GM06990 (cell line): ENCODE results near the gene DLX1.
"Not testable (repeated sequence)": the region's sequence is repeated elsewhere in the genome, so short reads cannot be mapped to it uniquely, and the experiment has no call there.

Source experiments
- DNase-seq: peaks from one replicate; pipeline ENCODE4 v3.0.0-alpha.2; 2011; ENCODE audit not compliant: insufficient read length; ENCODE audit errors: extremely low read depth
- H3K27me3 ChIP-seq: replicated peaks from 2 replicates; pipeline ENCODE4 v1.6.0; 2011; ENCODE audit warnings: low read length; ENCODE audit not compliant: control insufficient read depth, insufficient read depth
- H3K36me3 ChIP-seq: 2 replicates; pipeline ENCODE4 v1.5.1; 2011; ENCODE audit warnings: low read length; ENCODE audit not compliant: control insufficient read depth, insufficient read depth
- H3K4me3 ChIP-seq: replicated peaks from 2 replicates; pipeline ENCODE4 v1.5.1; 2011; ENCODE audit warnings: low read depth, mild to moderate bottlenecking, control low read depth, low read length
- CTCF ChIP-seq: IDR thresholded peaks from 2 replicates; pipeline ENCODE4 v1.5.1; 2011; ENCODE audit warnings: low read length, control low read depth, mild to moderate bottlenecking, inconsistent platforms; ENCODE audit not compliant: insufficient read depth, poor library complexity, severe bottlenecking

The DLX1 gene

GRCh38 chr2:172109988-172110811 is 24.9 kb downstream of the DLX1 start:
- Histone ChIP-seq H3K27me3 (no peaks in the 10 kb centered on the region), H3K36me3 (no peaks in the 10 kb centered on the region), H3K4me3 (no peak overlapping the region)
- no peak for DNase-seq
- no peak for TF ChIP-seq CTCF

GRCh38 chr2:172113617-172114016 is 28.3 kb downstream of the DLX1 start:
- Histone ChIP-seq H3K36me3 (no peaks in the 10 kb centered on the region), H3K27me3 (no peaks in the 10 kb centered on the region), H3K4me3 (no peak overlapping the region)
- peak; percentile 32 for TF ChIP-seq CTCF
- DNase-seq: no peak

- not testable (repeated sequence) for H3K27me3 ChIP-seq, DNase-seq
These were observed 28.9 kb downstream of the DLX1 start for GRCh38 chr2:172114176-172114575.

GRCh38 chr2:172114579-172114978 is 29.3 kb downstream of the DLX1 start:
- Histone ChIP-seq H3K36me3 (no peaks in the 10 kb centered on the region), H3K4me3 (no peak overlapping the region), H3K27me3 (no peaks in the 10 kb centered on the region)
- TF ChIP-seq CTCF: no peak
- DNase-seq: no peak

More at GRCh38 chr2:172114176-172114575, 28.9 kb downstream of the DLX1 start:
- H3K4me3 ChIP-seq, H3K36me3 ChIP-seq: not testable (repeated sequence)

GRCh38 chr2:172116107-172116506 is 30.8 kb downstream of the DLX1 start:
- TF ChIP-seq CTCF: no peak

GRCh38 chr2:172119089-172119488 is 33.8 kb downstream of the DLX1 start:
- no peak for TF ChIP-seq CTCF
- DNase-seq: no peak

More at GRCh38 chr2:172116107-172116506, 30.8 kb downstream of the DLX1 start:
- Histone ChIP-seq H3K36me3 (no peaks in the 10 kb centered on the region), H3K27me3 (no peaks in the 10 kb centered on the region), H3K4me3 (no peak overlapping the region)
- DNase-seq: no peak

More at GRCh38 chr2:172119089-172119488, 33.8 kb downstream of the DLX1 start:
- no peaks in the 10 kb centered on the region for H3K36me3 ChIP-seq
- no peak overlapping the region for H3K4me3 ChIP-seq
- no peaks in the 10 kb centered on the region for H3K27me3 ChIP-seq
